AG08396 (cell line): ENCODE measurements around the gene ZNF560.

Experiments used
- DNase-seq: peaks from one replicate; pipeline ENCODE4 v3.0.0; 2012; ENCODE audit warnings: low spot score, mixed read lengths

Gene ZNF560

DNA sequence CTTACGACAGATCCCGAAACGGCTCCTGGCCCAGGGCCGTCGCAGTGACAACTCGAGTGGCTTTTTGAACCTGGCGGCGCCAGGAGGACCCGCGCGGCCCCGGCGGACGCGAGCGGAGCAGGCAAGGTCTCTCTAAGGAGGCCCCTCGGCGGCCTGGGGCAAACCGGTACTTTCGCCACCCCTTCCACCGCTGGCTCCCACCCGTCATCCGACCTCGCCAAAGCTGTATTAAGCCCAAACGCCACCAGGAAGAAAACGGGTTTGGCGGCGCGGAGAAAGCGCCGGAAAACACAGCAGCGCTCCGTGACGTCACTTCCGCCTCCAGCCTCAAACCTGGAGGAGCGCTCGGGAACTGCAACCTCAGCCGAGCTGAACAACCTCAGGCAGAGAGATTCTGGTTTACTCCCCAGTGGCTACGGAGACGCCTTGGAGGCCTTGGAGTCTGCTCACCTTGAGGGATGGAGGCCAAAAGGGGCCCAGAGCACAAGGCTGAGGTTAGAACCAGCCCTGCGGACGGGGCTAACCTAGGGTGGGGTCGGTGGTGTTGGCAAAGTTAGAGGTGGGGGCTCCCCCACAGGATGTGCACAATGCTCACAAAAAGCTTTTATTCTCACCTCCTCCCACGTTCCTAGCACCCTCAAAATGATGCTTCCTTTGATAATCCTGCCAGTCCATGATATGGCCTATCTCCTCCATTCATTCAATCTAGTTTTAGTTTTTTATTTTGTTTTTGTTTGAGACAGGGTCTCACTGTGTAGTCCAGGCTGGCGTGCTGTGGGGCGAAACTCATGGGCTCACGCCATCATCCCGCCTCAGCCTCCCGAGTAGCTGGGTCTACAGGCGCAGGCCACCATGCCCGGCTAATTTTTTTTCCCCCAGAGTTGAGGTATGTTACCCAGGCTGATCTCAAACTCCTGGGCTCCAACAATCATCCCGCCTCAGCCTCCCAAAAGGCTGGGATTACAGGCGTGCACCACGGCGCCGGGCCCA, 62.8 kb downstream of the ZNF560 start, which contains the start of gene ZNF266:
Gene ZNF266, minus strand, starts transcription at position 295 of the 990 bp plus-strand sequence. CDS start 15,484 bp downstream, outside the sequence.
- peak; percentile 96 for DNase-seq

DNA sequence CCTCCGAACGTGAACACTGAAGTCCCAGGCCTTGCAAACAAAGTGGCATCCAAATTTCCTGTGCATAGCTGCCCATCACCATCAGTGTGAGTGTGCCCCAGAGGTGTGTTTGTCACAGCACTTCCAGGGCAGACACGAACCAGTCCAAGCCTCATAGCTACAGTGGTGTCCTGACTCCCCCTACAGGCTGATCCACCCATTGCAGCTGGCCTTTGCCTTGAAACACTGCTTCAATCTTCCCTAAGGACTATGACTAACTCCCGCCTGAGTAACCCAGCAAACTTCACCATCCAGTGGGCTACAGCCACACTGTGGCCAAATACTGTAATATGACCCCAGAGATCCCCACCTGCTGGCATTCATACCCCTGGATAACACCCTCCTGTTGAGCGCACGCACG, 66.9 kb downstream of the ZNF560 start:
- peak; percentile 57 for DNase-seq

DNA sequence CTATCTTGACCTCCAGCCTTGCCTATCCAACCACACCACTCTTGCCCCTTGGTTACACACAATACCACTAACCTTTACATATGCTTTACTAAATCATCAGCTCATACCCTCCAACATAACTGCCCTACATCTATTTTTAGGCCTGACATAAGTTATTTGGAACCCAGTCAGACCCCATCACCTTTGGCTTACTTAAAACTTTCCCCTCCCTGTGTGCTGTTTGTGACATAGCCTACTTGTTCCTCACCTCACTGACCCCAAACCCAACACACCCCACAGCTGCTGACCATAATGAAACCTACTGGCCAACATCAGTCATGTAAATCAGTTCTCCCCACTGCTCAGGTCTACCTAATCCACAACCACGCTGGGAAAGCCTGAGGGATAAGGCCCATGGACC, 68.0 kb downstream of the ZNF560 start:
- DNase-seq, result no peak

DNA sequence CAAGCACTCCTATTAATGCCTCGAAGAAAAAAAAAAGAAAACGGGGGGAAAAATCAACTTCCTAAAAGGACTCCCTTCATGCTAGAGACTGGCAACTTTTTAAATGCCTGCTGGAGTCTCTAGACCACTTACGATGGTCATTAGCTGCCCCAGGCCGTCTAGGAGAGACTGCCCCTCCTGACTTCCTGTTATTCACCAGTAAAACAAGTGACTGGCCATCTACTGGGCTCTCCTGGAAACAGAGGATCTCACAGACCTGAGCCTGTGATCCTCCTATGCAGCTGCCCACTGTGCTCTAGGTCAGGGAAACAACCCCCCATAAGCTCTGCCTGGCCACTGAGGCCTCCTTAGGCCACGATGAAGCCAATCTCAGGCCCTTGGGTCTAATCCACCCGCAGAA, 70.5 kb downstream of the ZNF560 start:
- no peak for DNase-seq
